Measurements from ENCODE around the gene TOMM22.

TOMM22 gene

GRCh38 chr22:38705235-38706100 lies 23.7 kb downstream of the TOMM22 start, which contains the start of gene GTPBP1 (continued):
- no peak; the same call in none of the 2 replicates for TF ChIP-seq ZNF350 (tag by site-specific recombination; IDR thresholded peaks at IDR 0.05)
- no peak for TF ChIP-seq HOXC10 (CRISPR knock-in tag; IDR thresholded peaks at IDR 0.05)
- TF ChIP-seq KLF10 (tag by site-specific recombination; IDR thresholded peaks at IDR 0.05) = peak; percentile 55
- TF ChIP-seq ZNF792 (tag by site-specific recombination; IDR thresholded peaks at IDR 0.05) = no peak
- TF ChIP-seq REST (tag by site-specific recombination; IDR thresholded peaks at IDR 0.05) = no peak
- TF ChIP-seq ZNF292 (tag by site-specific recombination; IDR thresholded peaks at IDR 0.05; ENCODE audit: borderline replicate concordance, low read depth) = no peak
- TF ChIP-seq OVOL3 (tag by site-specific recombination; IDR thresholded peaks at IDR 0.05) = no peak
- no peak for TF ChIP-seq ZNF658 (tag by site-specific recombination; IDR thresholded peaks at IDR 0.05)
- no peak for TF ChIP-seq ZBTB49 (tag by site-specific recombination; IDR thresholded peaks at IDR 0.05; ENCODE audit: low read depth)
- peak; percentile 13; the same call in 1 of the 2 replicates for TF ChIP-seq ZBTB8A (tag by site-specific recombination; IDR thresholded peaks at IDR 0.05)
- no peak for TF ChIP-seq ZNF654 (tag by site-specific recombination; IDR thresholded peaks at IDR 0.05; ENCODE audit: low read depth)
- 0 out of 2 replicates have a peak, but pooled peaks have one; percentile 57 for TF ChIP-seq ZNF24 (tag by site-specific recombination; IDR thresholded peaks at IDR 0.05)
- peak; percentile 78 for TF ChIP-seq CTCF (tag by site-specific recombination; IDR thresholded peaks at IDR 0.05)
- TF ChIP-seq ZNF513 (tag by site-specific recombination; IDR thresholded peaks at IDR 0.05) = no peak
- peak; percentile 82 for TF ChIP-seq INSM2 (tag by site-specific recombination; IDR thresholded peaks at IDR 0.05)
- no peak for TF ChIP-seq ZNF560 (tag by site-specific recombination; IDR thresholded peaks at IDR 0.05; ENCODE audit: borderline replicate concordance)
- peak; percentile 65 for TF ChIP-seq KLF8 (tag by site-specific recombination; IDR thresholded peaks at IDR 0.05)
- TF ChIP-seq ZNF157 (tag by site-specific recombination; IDR thresholded peaks at IDR 0.05) = no peak
- TF ChIP-seq ZFP69B (tag by site-specific recombination; IDR thresholded peaks at IDR 0.05) = peak; percentile 66; the same call in 1 of the 2 replicates
- peak; percentile 80; the same call in 1 of the 2 replicates for TF ChIP-seq ZNF366 (tag by site-specific recombination; conservative IDR thresholded peaks at IDR 0.05)
- TF ChIP-seq ZNF335 (tag by site-specific recombination; conservative IDR thresholded peaks at IDR 0.05) = peak; percentile 84
- no peak for TF ChIP-seq ZNF174 (tag by site-specific recombination; IDR thresholded peaks at IDR 0.05)
- TF ChIP-seq ZBTB17 (tag by site-specific recombination; IDR thresholded peaks at IDR 0.05) = peak; percentile 100
- no peak; the same call in 1 of the 2 replicates for TF ChIP-seq ZNF341 (tag by site-specific recombination; IDR thresholded peaks at IDR 0.05; ENCODE audit: low read depth)
- peak; percentile 79 for TF ChIP-seq TRIM28 (IDR thresholded peaks at IDR 0.05; ENCODE audit: borderline replicate concordance, low read length)
- no peak for TF ChIP-seq BCL6B (tag by site-specific recombination; IDR thresholded peaks at IDR 0.05)

All from HEK293 (cell line).